Bronchial epithelial cell (primary cell): Measurements from ENCODE around the gene ABLIM2. TPM values are rescaled to one million over a fixed set of nuclear protein-coding genes. Genes with fewer than 3 reads are reported as not detected.

Experiments
- DNase-seq: peaks from one replicate; pipeline ENCODE4 v3.0.0-alpha.2; 2010; ENCODE audit warnings: low read depth
- FAIRE-seq: peaks from 2 replicates; lab custom pipeline; 2011; peaks lifted over from hg19 to GRCh38; lab: Jason Lieb, UNC
- H3K27me3 ChIP-seq: 2 replicates; pipeline ENCODE4 v1.5.1; 2011; ENCODE audit warnings: low read length; ENCODE audit not compliant: control insufficient read depth, insufficient read depth
- H3K36me3 ChIP-seq: 2 replicates; pipeline ENCODE4 v1.5.1; 2011; ENCODE audit warnings: low read length; ENCODE audit not compliant: control insufficient read depth, insufficient read depth
- H3K4me3 ChIP-seq: 2 replicates; pipeline ENCODE4 v1.5.1; 2011; ENCODE audit warnings: mild to moderate bottlenecking, low read depth, low read length, control low read depth
- total RNA-seq: library from RNA; depleted of rRNA; stranded (reverse); fragments of >200 nt; gene quantifications from 2 replicates; pipeline ENCODE4 v1.2.1, GENCODE V29; 2014
- TF ChIP-seq, protein P1 (sequence below): IDR thresholded peaks from 2 replicates; pipeline ENCODE4 v1.5.1; 2011; ENCODE audit warnings: mild to moderate bottlenecking, moderate library complexity, low read length, control low read depth, inconsistent platforms; ENCODE audit not compliant: insufficient read depth, severe bottlenecking

Gene ABLIM2
- total RNA-seq, 1 donor from 2014 or later, result 1.1 TPM

DNA sequence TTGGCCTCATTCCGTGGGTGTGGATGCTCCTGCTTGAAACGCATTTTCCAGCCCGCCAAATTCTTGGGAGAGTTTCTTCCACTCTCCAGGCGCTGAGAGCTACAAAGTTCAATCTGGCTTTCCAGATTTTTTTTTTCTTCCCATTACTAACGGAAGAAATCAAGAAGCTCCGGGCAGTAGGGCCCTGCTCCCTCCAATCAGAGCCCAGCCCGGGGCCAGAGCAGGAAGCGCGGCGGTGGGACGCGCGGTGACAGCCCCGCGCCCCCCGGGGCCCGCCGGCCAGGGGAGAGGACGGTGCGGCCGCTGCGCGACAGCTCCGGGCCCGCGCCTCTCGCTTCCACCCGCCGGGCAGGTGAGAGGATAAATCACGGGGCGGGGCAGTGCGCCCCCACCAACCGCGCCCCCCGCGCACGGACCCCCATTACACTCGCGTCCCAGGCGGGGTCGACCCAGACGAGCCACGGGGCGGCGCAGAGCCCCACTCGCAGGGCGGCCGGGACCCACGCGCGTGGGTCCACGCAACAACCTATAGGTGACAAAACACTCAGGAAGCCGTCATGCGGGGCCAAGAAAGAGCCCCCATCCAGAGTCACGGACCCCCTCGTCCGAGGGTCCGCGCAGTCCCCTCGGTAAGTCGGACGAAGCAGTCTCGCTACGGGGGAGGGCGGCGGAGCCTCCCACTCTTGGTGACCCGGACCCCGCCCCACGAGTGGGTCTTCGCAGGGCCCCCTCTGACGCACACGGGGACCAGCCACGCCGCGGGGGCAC is 219.8 kb downstream of the ABLIM2 start:
- Histone ChIP-seq H3K4me3 (peak overlapping the region; percentile 91), H3K27me3 (no peaks in the 10 kb centered on the region), H3K36me3 (no peaks in the 10 kb centered on the region)
- FAIRE-seq (no peak), DNase-seq (peak; percentile 20)
- TF ChIP-seq, protein P1, sequence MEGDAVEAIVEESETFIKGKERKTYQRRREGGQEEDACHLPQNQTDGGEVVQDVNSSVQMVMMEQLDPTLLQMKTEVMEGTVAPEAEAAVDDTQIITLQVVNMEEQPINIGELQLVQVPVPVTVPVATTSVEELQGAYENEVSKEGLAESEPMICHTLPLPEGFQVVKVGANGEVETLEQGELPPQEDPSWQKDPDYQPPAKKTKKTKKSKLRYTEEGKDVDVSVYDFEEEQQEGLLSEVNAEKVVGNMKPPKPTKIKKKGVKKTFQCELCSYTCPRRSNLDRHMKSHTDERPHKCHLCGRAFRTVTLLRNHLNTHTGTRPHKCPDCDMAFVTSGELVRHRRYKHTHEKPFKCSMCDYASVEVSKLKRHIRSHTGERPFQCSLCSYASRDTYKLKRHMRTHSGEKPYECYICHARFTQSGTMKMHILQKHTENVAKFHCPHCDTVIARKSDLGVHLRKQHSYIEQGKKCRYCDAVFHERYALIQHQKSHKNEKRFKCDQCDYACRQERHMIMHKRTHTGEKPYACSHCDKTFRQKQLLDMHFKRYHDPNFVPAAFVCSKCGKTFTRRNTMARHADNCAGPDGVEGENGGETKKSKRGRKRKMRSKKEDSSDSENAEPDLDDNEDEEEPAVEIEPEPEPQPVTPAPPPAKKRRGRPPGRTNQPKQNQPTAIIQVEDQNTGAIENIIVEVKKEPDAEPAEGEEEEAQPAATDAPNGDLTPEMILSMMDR, result no peak

DNA sequence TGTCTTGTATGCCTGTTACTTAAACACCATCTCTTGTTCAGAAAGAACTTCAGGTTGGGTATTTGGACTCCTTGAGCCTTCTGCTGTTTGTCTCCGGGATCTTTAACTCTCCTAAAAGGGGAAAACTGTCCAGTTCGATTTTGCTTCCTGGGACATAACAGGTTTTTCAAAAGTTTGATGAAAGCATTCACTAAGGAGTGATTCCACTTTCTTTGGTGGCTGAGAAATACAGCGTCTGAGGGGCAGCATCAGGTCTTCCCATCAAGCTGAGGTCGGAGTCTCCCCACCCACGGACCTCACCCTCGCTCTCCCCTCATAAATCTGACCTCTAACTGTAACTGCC is 220.4 kb downstream of the ABLIM2 start:
- Histone ChIP-seq H3K4me3 (peak overlapping the region; percentile 91), H3K27me3 (no peaks in the 10 kb centered on the region), H3K36me3 (no peaks in the 10 kb centered on the region)
- FAIRE-seq (no peak), DNase-seq (peak; percentile 16)
- TF ChIP-seq, protein P1, result no peak

DNA sequence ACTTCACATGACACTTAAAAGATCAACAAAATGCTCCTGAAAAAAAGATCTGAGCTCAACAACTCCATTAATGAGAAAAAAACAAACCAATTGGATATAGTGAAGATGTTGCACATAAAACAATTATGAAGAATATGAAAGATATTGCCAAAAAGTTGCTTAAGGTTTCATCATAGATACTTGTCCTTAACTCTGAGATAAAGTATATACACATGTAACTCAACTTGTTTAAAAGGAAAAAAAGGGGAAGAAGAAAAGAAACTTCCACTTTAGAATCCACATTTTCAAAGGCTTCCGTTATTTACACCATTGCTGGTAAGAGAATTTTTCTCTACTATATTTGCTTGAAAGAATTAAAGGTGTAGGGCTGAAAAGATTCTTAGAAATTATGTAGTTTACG is 221.6 kb downstream of the ABLIM2 start:
- TF ChIP-seq, protein P1, result no peak
- no peak overlapping the region for H3K4me3 ChIP-seq
- no peaks in the 10 kb centered on the region for H3K36me3 ChIP-seq
- DNase-seq (no peak), FAIRE-seq (no peak)
- H3K27me3 ChIP-seq, result no peaks in the 10 kb centered on the region

DNA sequence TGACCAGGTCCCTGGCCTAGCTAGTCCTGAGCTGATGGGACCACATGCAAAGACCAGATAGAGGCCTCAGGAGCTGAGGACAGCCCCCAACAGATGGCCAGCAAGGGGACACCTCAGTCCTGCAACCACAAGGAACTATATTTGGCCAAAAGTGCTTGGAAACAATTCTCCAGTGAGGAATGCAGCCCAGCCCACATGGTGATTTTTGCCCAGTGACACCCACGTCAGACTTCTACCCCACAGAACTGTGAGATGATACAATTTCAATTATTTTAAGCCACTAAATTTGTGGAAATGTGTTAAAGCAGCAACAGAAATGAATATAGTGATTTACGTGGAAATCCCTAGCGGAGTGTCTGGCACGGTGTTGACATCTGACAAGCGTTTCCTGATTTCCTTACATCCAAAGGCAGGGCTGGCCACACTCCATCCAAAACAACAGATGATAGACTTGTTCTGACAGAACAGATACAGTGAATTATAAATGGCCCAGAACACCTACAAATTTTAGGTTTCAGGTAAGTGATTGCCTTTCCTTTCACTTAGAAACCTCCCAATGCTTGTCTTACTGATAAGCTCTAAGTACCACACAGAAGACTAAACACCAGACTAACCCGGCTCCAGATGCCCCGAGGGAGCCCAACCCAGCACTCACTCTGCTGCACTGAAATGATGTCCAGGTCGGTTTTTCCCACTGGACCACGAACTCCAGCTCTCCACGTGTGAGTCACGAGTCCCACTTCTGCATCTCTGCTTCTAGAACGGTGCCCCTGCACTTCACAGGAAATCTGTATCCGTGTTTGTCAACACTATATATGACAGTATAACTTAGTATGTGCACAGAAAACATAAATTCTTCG is 224.7 kb downstream of the ABLIM2 start:
- no peaks in the 10 kb centered on the region for H3K36me3 ChIP-seq
- TF ChIP-seq, protein P1, result no peak
- FAIRE-seq (no peak), DNase-seq (no peak)
- H3K27me3 ChIP-seq, result no peaks in the 10 kb centered on the region
- no peak overlapping the region for H3K4me3 ChIP-seq

DNA sequence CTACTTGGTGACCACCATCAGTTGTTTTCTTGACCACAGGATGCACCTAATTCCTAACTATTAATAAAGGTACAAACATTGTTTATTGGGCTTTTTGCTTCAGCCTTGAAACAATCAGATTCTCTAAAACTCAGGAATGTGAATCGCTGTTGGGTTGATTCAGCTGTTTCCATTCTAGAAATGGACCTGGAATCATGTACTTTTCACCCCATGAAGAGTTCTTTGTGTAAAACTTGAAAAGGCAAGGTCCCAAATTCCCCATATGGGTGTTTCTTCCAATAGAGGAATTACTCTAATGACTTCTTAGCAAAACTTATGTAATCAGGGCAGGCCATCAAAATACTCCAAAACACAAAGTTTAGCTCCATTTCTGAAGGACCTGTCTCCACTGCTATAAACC is 226.3 kb downstream of the ABLIM2 start:
- DNase-seq, result no peak
- Histone ChIP-seq H3K4me3 (no peak overlapping the region), H3K27me3 (no peaks in the 10 kb centered on the region), H3K36me3 (no peaks in the 10 kb centered on the region)
- FAIRE-seq, result no peak
- TF ChIP-seq, protein P1, result no peak
